DND-41 (cell line): ENCODE results near the gene METTL6.
"Not testable (repeated sequence)": the region's sequence is repeated elsewhere in the genome, so short reads cannot be mapped to it uniquely, and the experiment has no call there.

ENCODE experiments used
- ATAC-seq: fragments of 200-7000 bp; cut with Tn5 transposase; 3 replicates; pipeline ENCODE4 v1.9.1; 2021; ENCODE audit warnings: low read depth; ENCODE audit not compliant: insufficient read depth
- DNase-seq: peaks from one replicate; pipeline ENCODE4 v3.0.0-alpha.2; 2020
- H2AFZ ChIP-seq: 2 replicates; pipeline ENCODE4 v1.6.0; 2012; ENCODE audit warnings: low read depth, low read length
- H3K27ac ChIP-seq: 2 replicates; pipeline ENCODE4 v1.5.1; 2012; ENCODE audit warnings: low read length, inconsistent platforms
- H3K27me3 ChIP-seq: fragments of 200-600 bp; sonication (generic); 2 replicates; pipeline ENCODE4 v1.6.0; 2012; ENCODE audit warnings: low read length, mild to moderate bottlenecking, inconsistent platforms; ENCODE audit not compliant: insufficient read depth, poor library complexity
- H3K36me3 ChIP-seq: 2 replicates; pipeline ENCODE4 v1.5.1; 2012; ENCODE audit warnings: low read length, inconsistent platforms; ENCODE audit not compliant: insufficient read depth
- H3K4me1 ChIP-seq: 2 replicates; pipeline ENCODE4 v1.5.1; 2012; ENCODE audit warnings: mild to moderate bottlenecking, low read length; ENCODE audit not compliant: insufficient read depth
- H3K4me2 ChIP-seq: 2 replicates; pipeline ENCODE4 v1.6.0; 2012; ENCODE audit warnings: mild to moderate bottlenecking, moderate library complexity, low read length, inconsistent platforms; ENCODE audit not compliant: insufficient read depth
- H3K4me3 ChIP-seq, 2 experiments: fragments of 200-600 bp in 1 of 2; shearing (Covaris generic) in 1 of 2; 2 replicates each; pipeline ENCODE4 v1.5.1; 2012 to 2016; ENCODE audit warnings: inconsistent platforms in 2 of 2, low read length in 2 of 2, mild to moderate bottlenecking in 2 of 2, low read depth in 1 of 2, moderate library complexity in 1 of 2
- H3K79me2 ChIP-seq: 2 replicates; pipeline ENCODE4 v1.6.0; 2012; ENCODE audit warnings: low read length, inconsistent platforms; ENCODE audit not compliant: insufficient read depth
- H3K9ac ChIP-seq: 2 replicates; pipeline ENCODE4 v1.6.0; 2012; ENCODE audit warnings: low read depth, mild to moderate bottlenecking, inconsistent platforms, low read length, moderate library complexity
- H3K9me3 ChIP-seq: 2 replicates; pipeline ENCODE4 v1.5.1; 2012; ENCODE audit warnings: low read length, moderate library complexity, mild to moderate bottlenecking, inconsistent platforms; ENCODE audit not compliant: insufficient read depth, severe bottlenecking
- H4K20me1 ChIP-seq: 2 replicates; pipeline ENCODE4 v1.6.0; 2012; ENCODE audit warnings: low read length; ENCODE audit not compliant: insufficient read depth
- EZH2 ChIP-seq: IDR thresholded peaks from 3 replicates; pipeline ENCODE4 v1.6.1; 2012; ENCODE audit warnings: borderline replicate concordance, low read depth, mild to moderate bottlenecking, moderate library complexity, low read length, inconsistent platforms; ENCODE audit not compliant: severe bottlenecking
- TF ChIP-seq, protein P1 (sequence below): IDR thresholded peaks from 2 replicates; pipeline ENCODE4 v1.5.1; 2012; ENCODE audit warnings: borderline replicate concordance, low read length, moderate library complexity, mild to moderate bottlenecking; ENCODE audit not compliant: poor library complexity, severe bottlenecking; ENCODE audit errors: extremely low read depth

METTL6 gene

DNA sequence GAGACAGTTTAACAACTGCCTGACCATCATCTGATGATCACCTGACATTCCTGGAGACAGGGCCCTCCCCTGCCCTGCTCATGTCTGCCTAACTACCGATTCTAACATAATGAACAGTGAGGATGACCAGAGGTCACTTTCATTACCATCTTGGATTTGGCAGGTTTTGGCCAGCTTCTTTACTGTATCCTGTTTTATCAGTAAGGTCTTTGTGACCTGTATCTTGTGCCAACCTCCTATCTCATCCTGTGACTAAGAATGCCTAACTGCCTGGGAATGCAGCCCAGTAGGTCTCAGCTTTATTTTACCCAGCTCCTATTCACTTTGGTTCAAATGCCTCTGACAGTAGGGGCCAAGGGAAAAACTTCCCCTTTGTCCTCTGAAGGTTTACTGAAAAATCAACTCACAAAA lies 40.2 kb downstream of the METTL6 start:
- H3K27me3 ChIP-seq = no peaks in the 10 kb centered on the region

GRCh38 chr3:15386654-15386955 lies 40.7 kb downstream of the METTL6 start:
- H3K4me2 ChIP-seq, H4K20me1 ChIP-seq, DNase-seq, H3K27ac ChIP-seq, H3K36me3 ChIP-seq, H2AFZ ChIP-seq, H3K79me2 ChIP-seq, ATAC-seq, H3K9me3 ChIP-seq, H3K27me3 ChIP-seq, H3K4me3 ChIP-seq, H3K9ac ChIP-seq: not testable (repeated sequence)
- H3K4me1 ChIP-seq = peaks cover 27% of the 10 kb centered on the region

More for the DNA sequence above, 40.2 kb downstream of the METTL6 start:
- Histone ChIP-seq H3K4me3 (no peak overlapping the region), H3K27ac (no peak overlapping the region), H3K79me2 (no peaks in the 10 kb centered on the region), H3K9ac (no peak overlapping the region), H3K4me2 (no peak overlapping the region), H3K4me1 (peaks cover 27% of the 10 kb centered on the region), H2AFZ (no peak overlapping the region), H4K20me1 (no peaks in the 10 kb centered on the region), H3K36me3 (no peaks in the 10 kb centered on the region), H3K9me3 (peaks cover 7% of the 10 kb centered on the region)
- DNase-seq (no peak), ATAC-seq (no peak)
- TF ChIP-seq, protein P1, sequence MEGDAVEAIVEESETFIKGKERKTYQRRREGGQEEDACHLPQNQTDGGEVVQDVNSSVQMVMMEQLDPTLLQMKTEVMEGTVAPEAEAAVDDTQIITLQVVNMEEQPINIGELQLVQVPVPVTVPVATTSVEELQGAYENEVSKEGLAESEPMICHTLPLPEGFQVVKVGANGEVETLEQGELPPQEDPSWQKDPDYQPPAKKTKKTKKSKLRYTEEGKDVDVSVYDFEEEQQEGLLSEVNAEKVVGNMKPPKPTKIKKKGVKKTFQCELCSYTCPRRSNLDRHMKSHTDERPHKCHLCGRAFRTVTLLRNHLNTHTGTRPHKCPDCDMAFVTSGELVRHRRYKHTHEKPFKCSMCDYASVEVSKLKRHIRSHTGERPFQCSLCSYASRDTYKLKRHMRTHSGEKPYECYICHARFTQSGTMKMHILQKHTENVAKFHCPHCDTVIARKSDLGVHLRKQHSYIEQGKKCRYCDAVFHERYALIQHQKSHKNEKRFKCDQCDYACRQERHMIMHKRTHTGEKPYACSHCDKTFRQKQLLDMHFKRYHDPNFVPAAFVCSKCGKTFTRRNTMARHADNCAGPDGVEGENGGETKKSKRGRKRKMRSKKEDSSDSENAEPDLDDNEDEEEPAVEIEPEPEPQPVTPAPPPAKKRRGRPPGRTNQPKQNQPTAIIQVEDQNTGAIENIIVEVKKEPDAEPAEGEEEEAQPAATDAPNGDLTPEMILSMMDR = no peak
- TF ChIP-seq EZH2 = no peak

GRCh38 chr3:15385901-15386653 lies 41.3 kb downstream of the METTL6 start:
- Histone ChIP-seq H3K36me3 (no peaks in the 10 kb centered on the region), H3K4me1 (peaks cover 27% of the 10 kb centered on the region), H3K27ac (no peak overlapping the region), H3K27me3 (no peaks in the 10 kb centered on the region), H3K79me2 (no peaks in the 10 kb centered on the region), H3K9ac (no peak overlapping the region), H4K20me1 (no peaks in the 10 kb centered on the region), H2AFZ (no peak overlapping the region), H3K4me3 (no peak overlapping the region), H3K4me2 (no peak overlapping the region), H3K9me3 (peaks cover 7% of the 10 kb centered on the region)
- ATAC-seq (no peak), DNase-seq (no peak)
- TF ChIP-seq, protein P1 = no peak
- no peak for TF ChIP-seq EZH2

DNA sequence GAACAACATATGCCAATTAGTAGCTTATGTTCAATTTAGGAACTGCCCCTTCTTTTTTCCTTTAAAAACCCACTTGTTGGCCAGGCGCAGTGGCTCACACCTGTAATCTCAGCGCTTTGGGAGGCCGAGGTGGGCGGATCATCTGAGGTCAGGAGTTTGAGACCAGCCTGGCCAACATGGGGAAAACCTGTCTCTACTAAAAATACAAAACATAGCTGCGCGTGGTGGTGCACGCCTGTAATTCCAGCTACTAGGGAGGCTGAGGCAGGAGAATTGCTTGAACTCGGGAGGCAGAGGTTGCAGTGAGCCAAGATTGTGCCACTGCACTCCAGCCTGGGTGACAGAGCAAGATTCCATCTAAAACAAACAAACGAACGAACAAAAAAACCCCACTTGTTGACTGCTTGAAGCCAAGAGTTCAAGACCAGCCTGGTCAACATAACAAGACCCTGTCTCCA lies 42.1 kb downstream of the METTL6 start:
- not testable (repeated sequence) for H3K9ac ChIP-seq, H4K20me1 ChIP-seq, H3K4me3 ChIP-seq, DNase-seq, H3K79me2 ChIP-seq, H3K36me3 ChIP-seq, H3K4me2 ChIP-seq, H3K27ac ChIP-seq, ATAC-seq, H2AFZ ChIP-seq, H3K27me3 ChIP-seq, H3K9me3 ChIP-seq
- peaks cover 24% of the 10 kb centered on the region for H3K4me1 ChIP-seq
